PFSK-1 (cell line): ENCODE data around the gene TTLL11.

ENCODE experiments used
- POLR2AphosphoS5 ChIP-seq: IDR thresholded peaks from 2 replicates; pipeline ENCODE4 v1.6.1; 2012; ENCODE audit warnings: low read depth, mild to moderate bottlenecking, control low read depth, low read length, moderate library complexity
- REST ChIP-seq, 2 experiments: IDR thresholded peaks; 2 replicates each; pipeline versions ENCODE4 v1.6.1 to v1.8.0; 2011 to 2012; ENCODE audit warnings: low read depth in 2 of 2, low read length in 2 of 2, control low read depth in 1 of 2, inconsistent platforms in 1 of 2, mild to moderate bottlenecking in 1 of 2, moderate library complexity in 1 of 2; ENCODE audit not compliant: insufficient read depth in 1 of 2
- SIN3A ChIP-seq: IDR thresholded peaks from 2 replicates; pipeline ENCODE4 v1.6.1; 2012; ENCODE audit warnings: mild to moderate bottlenecking, low read length, moderate library complexity, borderline replicate concordance; ENCODE audit not compliant: insufficient read depth

- no peak for TF ChIP-seq REST (IDR thresholded peaks at IDR 0.05; ENCODE audit: insufficient read depth in 1 of 2, low read depth in 2 of 2, low read length in 2 of 2)
- TF ChIP-seq POLR2AphosphoS5, result no peak
- TF ChIP-seq SIN3A, result no peak
Observed at GRCh38 chr9:122020398-122020797, 72.7 kb downstream of the TTLL11 start.
